Panc1 (cell line): Measurements from ENCODE around the gene CDKN2D.

Experiments used
- CTCF ChIP-seq: fragments of 450-650 bp; IDR thresholded peaks from 2 replicates; pipeline ENCODE4 v1.5.1; 2017; ENCODE audit warnings: mild to moderate bottlenecking
- POLR2AphosphoS5 ChIP-seq: IDR thresholded peaks from 2 replicates; pipeline ENCODE4 v1.6.1; 2012; ENCODE audit warnings: mild to moderate bottlenecking, low read depth, low read length, moderate library complexity
- REST ChIP-seq, 2 experiments: IDR thresholded peaks; 2 replicates each; pipeline ENCODE4 v1.6.1; 2011 to 2012; ENCODE audit warnings: low read depth in 2 of 2, control low read depth in 1 of 2, low read length in 1 of 2, mild to moderate bottlenecking in 1 of 2, moderate library complexity in 1 of 2; ENCODE audit not compliant: insufficient read depth in 1 of 2
- SIN3A ChIP-seq: IDR thresholded peaks from 2 replicates; pipeline ENCODE4 v1.6.1; 2012; ENCODE audit warnings: low read depth, mild to moderate bottlenecking, low read length, moderate library complexity, borderline replicate concordance; ENCODE audit not compliant: insufficient read depth
- TCF7L2 ChIP-seq: IDR thresholded peaks from 2 replicates; pipeline ENCODE4 v1.6.1; 2011; ENCODE audit warnings: mild to moderate bottlenecking, low read depth, low read length, inconsistent platforms

DNA sequence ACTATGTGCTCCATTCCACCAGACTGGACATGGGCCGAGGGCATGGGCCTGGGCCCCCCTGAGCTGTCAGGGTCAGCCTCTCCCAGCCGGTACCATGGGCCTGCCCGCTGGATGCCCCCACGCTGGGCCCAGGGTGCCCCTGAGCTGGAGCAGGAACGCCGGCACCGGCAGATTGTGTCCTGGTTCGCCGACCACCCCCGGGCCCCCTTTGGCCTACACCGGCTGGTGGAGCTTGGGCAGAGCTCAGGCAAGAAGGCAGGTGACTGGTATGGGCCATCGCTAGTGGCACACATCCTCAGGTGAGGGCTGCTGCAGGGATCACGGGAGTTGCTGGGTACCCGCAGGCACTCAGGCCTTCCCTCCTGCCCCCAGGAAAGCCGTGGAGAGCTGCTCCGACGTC, 22.0 kb downstream of the CDKN2D start:
- TF ChIP-seq CTCF, result no peak
- no peak for TF ChIP-seq POLR2AphosphoS5
- TF ChIP-seq SIN3A, result no peak
- no peak for TF ChIP-seq REST (IDR thresholded peaks at IDR 0.05; ENCODE audit: insufficient read depth in 1 of 2, low read depth in 2 of 2, low read length in 1 of 2)
- no peak for TF ChIP-seq TCF7L2
